Testis (tissue), 3 donors: ENCODE measurements around the gene TRIM63. TPM values are rescaled to one million over a fixed set of nuclear protein-coding genes. Genes with fewer than 3 reads are reported as not detected.
A peak's percentile ranks its signal among the peaks of the same experiment; 100 is the strongest.

Experiments used
- DNase-seq: peaks from one replicate; pipeline ENCODE4 v3.0.0-alpha.2; 2019
- H3K27ac ChIP-seq, 2 donors: fragments of 200-600 bp; sonication (generic); one replicate each; pipeline ENCODE4 v1.5.1; 2019
- H3K27me3 ChIP-seq: fragments of 200-600 bp; sonication (generic); one replicate; pipeline ENCODE4 v1.5.1; 2019
- H3K36me3 ChIP-seq: fragments of 200-600 bp; sonication (generic); one replicate; pipeline ENCODE4 v1.5.1; 2017; ENCODE audit warnings: low read depth; ENCODE audit errors: missing control alignments
- H3K4me1 ChIP-seq: fragments of 200-600 bp; sonication (generic); one replicate; pipeline ENCODE4 v1.5.1; 2019
- H3K4me3 ChIP-seq, 2 donors: fragments of 200-600 bp; sonication (generic); one replicate each; pipeline ENCODE4 v1.5.1; 2017 to 2019
- H3K9me3 ChIP-seq: fragments of 200-600 bp; sonication (generic); one replicate; pipeline ENCODE4 v1.5.1; 2017
- POLR2A ChIP-seq: fragments of 450-650 bp; IDR thresholded peaks from one replicate; pipeline ENCODE4 v1.6.1; 2017; ENCODE audit warnings: antibody characterized with exemption, mild to moderate bottlenecking, moderate library complexity
- WGBS, 2 donors: methylation state at CpG; one replicate each; pipeline ENCODE4 v1.1.5; 2018; 5-methylcytosine and 5-hydroxymethylcytosine counted together
- intact Hi-C: fragments of 100-400 bp; cut with DNase I; formaldehyde crosslinking; loops from one replicate; pipeline ENCODE4 v1.15.1; 2023; ENCODE audit warnings: low total_unique reads
- polyA plus RNA-seq: library from polyadenylated mRNA; stranded (reverse); fragments of 350-450 nt; fragmentation: Illumina TruSeq; extraction: RNeasy Lipid Tissue Mini Kit (QIAGEN cat#74804); gene quantifications from one replicate; pipeline ENCODE4 v1.2.3, GENCODE V29; 2014; ENCODE audit warnings: low read depth, low replicate concordance; ENCODE audit not compliant: insufficient read depth
- total RNA-seq, 2 donors: library from RNA; depleted of rRNA; stranded (reverse); fragments of >200 nt; gene quantifications; one replicate each; pipeline ENCODE4 v1.2.3, GENCODE V29; 2016
- TF ChIP-seq, protein P1 (sequence below), 3 experiments: fragments of 450-650 bp in 2 of 3; fragments of 200-600 bp in 1 of 3; sonication (generic) in 1 of 3; IDR thresholded peaks; one replicate each; pipeline ENCODE4 v1.5.1; 2016 to 2019; ENCODE audit warnings: antibody characterized with exemption in 3 of 3, mild to moderate bottlenecking in 2 of 3, moderate library complexity in 1 of 3

TRIM63 gene
- total and polyA plus RNA-seq, 3 donors from 2014 or later = 0.50 to 1.2 (median 0.71) TPM

DNA sequence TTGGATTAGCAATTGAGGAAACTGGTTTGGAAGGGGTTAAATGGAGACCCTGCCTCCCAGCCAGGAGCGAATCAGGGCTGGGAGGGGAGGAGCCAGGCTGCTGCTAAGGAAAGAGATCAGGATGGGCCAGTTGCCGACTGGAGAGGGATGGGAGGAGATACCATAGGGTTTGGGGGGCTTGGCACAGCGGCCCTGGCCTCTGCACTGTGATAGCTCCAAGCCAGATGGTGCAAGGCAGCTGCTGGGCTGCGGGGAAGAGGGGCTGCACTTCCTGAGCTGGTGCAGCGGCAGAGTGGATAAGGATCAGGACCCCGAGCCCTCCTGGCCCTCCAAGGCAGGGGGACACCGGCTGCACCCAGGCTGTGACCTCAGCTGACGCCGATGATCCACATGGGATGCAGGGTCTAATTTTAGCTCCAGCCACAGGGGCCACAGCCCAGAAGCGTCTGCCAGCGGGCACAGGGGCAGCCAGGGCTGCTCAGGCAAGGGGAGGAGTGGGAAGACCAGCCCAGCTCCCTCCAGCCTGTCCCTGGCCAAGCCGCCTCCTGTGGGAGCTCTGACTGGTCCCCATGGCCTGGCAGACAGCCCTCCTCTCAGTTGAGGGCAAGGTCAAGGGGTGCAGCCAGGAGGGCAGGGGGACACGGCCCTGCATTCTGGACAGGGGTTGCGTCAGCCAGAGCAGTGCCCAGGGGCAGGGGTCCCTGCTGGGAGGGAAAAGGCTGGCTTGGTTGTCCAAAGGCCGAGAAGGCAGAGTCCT is 45.6 kb downstream of the TRIM63 start, which contains the start of gene EXTL1:
TSS of gene EXTL1 (plus strand) at position 129 of the 757 bp plus-strand sequence. CDS start 872 bp downstream, outside the sequence.
- Histone ChIP-seq H3K27ac (peak within 1 kb of the TSS in 1 of 2 donors; percentile 50), H3K27me3 (no peaks in the 10 kb centered on the region), H3K4me3 (peak within 1 kb of the TSS in 1 of 2 donors; percentile 26), H3K36me3 (no peaks in the 10 kb centered on the region), H3K9me3 (no peaks in the 10 kb centered on the region), H3K4me1 (peaks cover 49% of the 10 kb centered on the region)
- TF ChIP-seq, protein P1, sequence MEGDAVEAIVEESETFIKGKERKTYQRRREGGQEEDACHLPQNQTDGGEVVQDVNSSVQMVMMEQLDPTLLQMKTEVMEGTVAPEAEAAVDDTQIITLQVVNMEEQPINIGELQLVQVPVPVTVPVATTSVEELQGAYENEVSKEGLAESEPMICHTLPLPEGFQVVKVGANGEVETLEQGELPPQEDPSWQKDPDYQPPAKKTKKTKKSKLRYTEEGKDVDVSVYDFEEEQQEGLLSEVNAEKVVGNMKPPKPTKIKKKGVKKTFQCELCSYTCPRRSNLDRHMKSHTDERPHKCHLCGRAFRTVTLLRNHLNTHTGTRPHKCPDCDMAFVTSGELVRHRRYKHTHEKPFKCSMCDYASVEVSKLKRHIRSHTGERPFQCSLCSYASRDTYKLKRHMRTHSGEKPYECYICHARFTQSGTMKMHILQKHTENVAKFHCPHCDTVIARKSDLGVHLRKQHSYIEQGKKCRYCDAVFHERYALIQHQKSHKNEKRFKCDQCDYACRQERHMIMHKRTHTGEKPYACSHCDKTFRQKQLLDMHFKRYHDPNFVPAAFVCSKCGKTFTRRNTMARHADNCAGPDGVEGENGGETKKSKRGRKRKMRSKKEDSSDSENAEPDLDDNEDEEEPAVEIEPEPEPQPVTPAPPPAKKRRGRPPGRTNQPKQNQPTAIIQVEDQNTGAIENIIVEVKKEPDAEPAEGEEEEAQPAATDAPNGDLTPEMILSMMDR (IDR thresholded peaks at IDR 0.05) = no peak
- no peak for TF ChIP-seq POLR2A
- peak; percentile 56 for DNase-seq
- intact Hi-C loops = no loop called here
- 22 to 25% methylated on average over 5 to 14 of the region's 15 CpGs for WGBS, 2 donors

DNA sequence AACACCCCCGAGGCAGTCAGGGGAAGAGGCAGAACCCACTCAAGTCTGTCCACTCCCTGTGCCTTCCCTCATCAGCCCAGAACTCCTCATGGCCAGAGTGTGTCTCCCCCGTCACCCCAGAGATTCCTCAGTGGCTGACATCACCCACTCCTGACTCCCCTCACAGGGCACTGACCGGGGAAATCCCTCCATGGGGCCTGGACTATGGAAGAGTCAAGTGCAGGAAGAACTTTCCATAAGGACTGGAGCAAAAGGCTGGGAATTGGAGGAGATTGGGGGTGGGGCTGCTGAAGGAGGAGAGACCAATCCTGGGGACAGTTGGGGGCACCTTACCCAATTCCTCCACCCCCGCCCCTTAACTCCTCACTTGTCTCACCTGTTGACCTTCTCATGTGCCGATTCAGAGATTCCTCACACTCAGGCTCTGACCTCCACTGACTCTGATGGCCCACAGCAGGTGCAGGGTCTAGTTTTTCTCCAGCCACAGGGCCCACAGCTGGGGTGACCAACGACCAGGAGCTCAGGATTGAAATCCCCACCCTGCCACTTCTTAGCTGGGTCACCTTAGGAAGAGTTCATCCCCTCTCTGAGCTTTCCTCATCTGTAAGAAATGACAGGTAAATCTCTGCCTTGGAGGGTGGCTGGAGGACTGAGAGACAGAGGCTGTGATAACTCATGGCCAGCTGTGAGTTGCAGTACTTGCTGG is 46.3 kb downstream of the TRIM63 start:
- peak overlapping the region in 1 of 2 donors; percentile 50 for H3K27ac ChIP-seq
- intact Hi-C loops = no loop called here
- peaks cover 52% of the 10 kb centered on the region for H3K4me1 ChIP-seq
- H3K36me3 ChIP-seq = no peaks in the 10 kb centered on the region
- no peak for DNase-seq
- no peak for TF ChIP-seq POLR2A
- TF ChIP-seq, protein P1 (IDR thresholded peaks at IDR 0.05) = no peak
- no peaks in the 10 kb centered on the region for H3K27me3 ChIP-seq
- H3K4me3 ChIP-seq = no peak overlapping the region
- H3K9me3 ChIP-seq = no peaks in the 10 kb centered on the region
- WGBS, 2 donors = 60 to 63% methylated on average over 6 of the region's 6 CpGs

DNA sequence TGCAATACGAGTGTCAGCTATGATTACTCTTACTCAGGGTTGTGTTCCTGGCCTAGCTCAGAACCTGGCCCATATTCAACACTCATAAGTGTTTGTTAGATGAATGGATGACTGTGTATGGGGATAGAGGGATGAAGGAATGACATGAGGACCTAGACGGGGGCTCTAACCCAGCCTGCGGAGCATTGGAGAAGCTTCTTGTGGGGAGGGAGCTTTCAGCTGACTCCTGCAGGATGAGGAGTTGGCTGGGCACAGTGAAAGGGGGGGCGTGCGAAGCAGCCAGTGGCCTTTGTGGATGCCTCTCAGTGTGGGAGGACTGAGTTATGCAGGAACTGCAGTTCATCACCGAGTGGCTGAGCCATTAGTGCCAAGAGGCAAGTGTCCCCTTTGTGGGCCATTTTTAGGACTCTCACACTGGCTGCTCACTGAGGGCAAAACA is 47.1 kb downstream of the TRIM63 start:
- peak; percentile 52 for DNase-seq
- intact Hi-C loops = no loop called here
- WGBS, 2 donors = 33 to 43% methylated on average over 6 of the region's 6 CpGs
- TF ChIP-seq POLR2A = no peak
- TF ChIP-seq, protein P1 (IDR thresholded peaks at IDR 0.05) = no peak
- Histone ChIP-seq H3K4me1 (peaks cover 52% of the 10 kb centered on the region), H3K27ac (peak overlapping the region; percentile 37 to 50), H3K4me3 (no peak overlapping the region), H3K36me3 (no peaks in the 10 kb centered on the region), H3K9me3 (no peaks in the 10 kb centered on the region), H3K27me3 (no peaks in the 10 kb centered on the region)

DNA sequence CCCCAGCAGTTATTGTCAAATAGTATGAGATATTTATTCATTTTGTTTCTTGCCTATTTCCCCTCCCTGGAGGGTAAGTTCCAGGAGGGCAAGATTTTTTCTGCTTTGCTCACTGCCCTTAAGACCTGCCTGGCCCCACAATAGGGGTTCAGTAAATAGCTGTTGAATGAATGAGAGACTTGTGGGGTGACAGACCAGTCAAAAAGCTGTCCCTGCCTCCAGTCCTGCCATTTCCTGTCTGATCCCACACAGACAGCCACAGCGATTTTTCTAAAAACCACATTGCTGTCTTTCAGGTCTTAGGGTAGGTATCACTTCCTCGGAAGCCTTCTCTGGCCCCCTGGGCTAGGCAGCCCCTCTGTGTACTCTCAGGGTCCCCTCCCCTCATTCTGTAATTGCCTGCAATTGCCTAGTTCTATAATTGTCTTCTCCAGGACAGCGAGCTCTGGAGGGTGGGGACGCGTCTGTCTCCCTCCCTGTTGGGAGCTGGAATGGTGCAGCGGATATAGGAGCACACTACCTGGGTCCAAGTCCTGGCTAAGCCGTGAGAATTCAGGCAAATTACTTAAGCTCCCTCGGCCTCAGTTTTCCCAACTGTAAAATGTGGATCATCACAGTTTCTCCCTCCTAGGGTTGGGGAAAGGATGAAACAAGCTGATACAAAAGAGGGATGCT is 47.7 kb downstream of the TRIM63 start:
- 70 to 79% methylated on average over 8 of the region's 8 CpGs for WGBS, 2 donors
- DNase-seq = no peak
- H3K36me3 ChIP-seq = no peaks in the 10 kb centered on the region
- H3K4me3 ChIP-seq = no peak overlapping the region
- H3K27me3 ChIP-seq = no peaks in the 10 kb centered on the region
- TF ChIP-seq POLR2A = no peak
- TF ChIP-seq, protein P1 (IDR thresholded peaks at IDR 0.05) = no peak
- intact Hi-C loops = no loop called here
- peaks cover 52% of the 10 kb centered on the region for H3K4me1 ChIP-seq
- H3K27ac ChIP-seq = peak overlapping the region in 1 of 2 donors; percentile 37
- no peaks in the 10 kb centered on the region for H3K9me3 ChIP-seq
